ENCODE results near the gene TLE2.

The TLE2 gene

DNA sequence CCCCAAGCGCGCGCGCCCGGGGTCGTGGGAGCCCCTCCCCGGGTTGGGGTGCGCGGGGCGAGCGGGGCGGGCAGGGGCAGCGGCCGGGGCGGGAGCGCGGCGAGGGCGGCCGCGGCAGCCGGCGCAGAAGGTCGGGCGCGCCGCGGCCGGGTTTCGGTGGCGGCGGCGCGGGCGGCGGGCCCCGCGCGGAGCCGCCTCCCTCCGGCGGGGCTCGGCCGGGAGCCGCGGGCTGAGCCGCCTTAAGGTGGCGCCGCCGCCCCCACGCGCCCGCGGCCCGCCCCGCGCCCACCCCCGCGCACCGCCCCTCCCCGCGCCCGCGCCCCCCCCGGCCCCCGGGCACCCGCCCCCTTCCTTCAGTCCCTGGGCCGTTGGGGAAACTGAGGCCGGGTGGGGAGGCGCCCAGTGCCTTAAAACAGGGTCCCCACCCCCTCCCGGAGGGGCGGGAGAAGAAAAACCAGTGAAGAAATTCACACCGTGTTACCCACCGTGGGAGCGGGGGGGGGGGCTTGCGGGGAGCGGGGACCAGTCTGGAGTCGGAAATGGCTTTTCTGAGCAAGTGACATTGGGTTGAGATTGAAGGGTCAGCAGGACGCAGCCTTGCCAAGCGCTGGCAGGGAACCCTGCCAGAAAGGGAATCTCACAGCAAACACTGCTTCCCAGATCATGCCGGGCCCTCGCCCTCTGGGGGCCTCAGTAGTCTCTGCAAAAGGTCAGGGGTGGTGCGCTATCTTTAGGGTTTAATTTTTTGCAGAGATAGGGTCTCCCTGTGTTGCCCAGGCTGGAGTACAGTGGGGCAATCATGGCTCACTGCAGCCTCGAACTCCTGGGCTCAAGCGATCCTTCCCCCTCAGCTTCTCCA is at the start of gene TLE2:
TLE2 (minus strand) TSS at position 216 of the 859 bp plus-strand sequence. CDS start 376 bp downstream, outside the sequence.
- peaks cover 70% of the 10 kb centered on the region for H3K27me3 ChIP-seq (ENCODE audit: control insufficient read depth, insufficient read depth, low read length)
- H3K9ac ChIP-seq (ENCODE audit: low read depth, low read length) = no peak within 1 kb of the TSS
- peak within 1 kb of the TSS; percentile 54 for H3K4me3 ChIP-seq (ENCODE audit: low read depth, low read length)

DNA sequence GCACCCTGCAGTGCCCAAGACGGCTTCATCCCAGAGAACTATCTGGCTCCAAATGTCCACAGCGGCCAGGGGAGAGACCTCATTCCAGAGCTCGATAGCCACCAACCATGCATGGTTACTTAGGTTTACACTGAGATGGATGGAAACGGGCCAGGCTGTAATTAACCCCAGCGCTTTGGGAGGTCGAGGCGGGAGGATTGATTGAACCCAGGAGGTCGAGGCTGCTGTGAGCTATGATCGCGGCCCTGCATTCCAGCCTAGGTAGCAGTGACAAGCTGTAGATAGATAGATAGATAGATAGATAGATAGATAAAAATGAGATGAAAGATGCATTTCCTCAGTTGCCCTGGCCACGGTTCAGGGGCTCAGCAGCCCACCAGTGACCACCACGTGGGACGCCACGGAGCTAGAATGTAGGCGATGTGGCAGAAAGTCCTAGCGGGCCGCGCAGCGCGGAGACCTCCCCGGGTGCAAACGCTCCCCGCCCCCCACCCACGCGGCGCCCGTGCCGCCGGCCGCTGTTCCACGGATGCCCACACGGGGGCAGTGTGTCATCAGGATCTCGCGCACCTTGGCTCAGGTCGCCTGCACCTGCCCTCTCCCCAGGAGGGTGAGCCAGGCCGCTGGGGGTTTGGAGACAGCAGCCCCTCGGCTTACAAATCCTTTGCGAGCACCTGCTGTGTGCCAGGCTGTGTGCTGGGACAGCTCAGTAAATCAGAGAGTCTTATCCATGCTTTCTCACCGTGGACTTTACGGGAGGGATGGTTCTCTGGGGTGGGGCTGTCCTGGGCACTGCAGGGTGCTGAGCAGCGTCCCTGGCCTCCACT is 46.7 kb upstream of the TLE2 start:
- Histone ChIP-seq H3K27me3 (ENCODE audit: control insufficient read depth, insufficient read depth, low read length) (peaks cover 3% of the 10 kb centered on the region), H3K36me3 (ENCODE audit: control insufficient read depth, insufficient read depth, low read length) (no peaks in the 10 kb centered on the region), H3K9me3 (ENCODE audit: control insufficient read depth, insufficient read depth, low read length) (no peaks in the 10 kb centered on the region), H3K9ac (ENCODE audit: low read depth, low read length) (no peak overlapping the region), H3K4me1 (ENCODE audit: control insufficient read depth, insufficient read depth, low read length) (no peaks in the 10 kb centered on the region), H3K4me3 (ENCODE audit: low read depth, low read length) (peak overlapping the region; percentile 43)

More for the DNA sequence above, at the start of gene TLE2:
- Histone ChIP-seq H3K36me3 (ENCODE audit: control insufficient read depth, insufficient read depth, low read length) (no peaks in the 10 kb centered on the region), H3K4me1 (ENCODE audit: control insufficient read depth, insufficient read depth, low read length) (peaks cover under 1% of the 10 kb centered on the region), H3K9me3 (ENCODE audit: control insufficient read depth, insufficient read depth, low read length) (no peaks in the 10 kb centered on the region)

DNA sequence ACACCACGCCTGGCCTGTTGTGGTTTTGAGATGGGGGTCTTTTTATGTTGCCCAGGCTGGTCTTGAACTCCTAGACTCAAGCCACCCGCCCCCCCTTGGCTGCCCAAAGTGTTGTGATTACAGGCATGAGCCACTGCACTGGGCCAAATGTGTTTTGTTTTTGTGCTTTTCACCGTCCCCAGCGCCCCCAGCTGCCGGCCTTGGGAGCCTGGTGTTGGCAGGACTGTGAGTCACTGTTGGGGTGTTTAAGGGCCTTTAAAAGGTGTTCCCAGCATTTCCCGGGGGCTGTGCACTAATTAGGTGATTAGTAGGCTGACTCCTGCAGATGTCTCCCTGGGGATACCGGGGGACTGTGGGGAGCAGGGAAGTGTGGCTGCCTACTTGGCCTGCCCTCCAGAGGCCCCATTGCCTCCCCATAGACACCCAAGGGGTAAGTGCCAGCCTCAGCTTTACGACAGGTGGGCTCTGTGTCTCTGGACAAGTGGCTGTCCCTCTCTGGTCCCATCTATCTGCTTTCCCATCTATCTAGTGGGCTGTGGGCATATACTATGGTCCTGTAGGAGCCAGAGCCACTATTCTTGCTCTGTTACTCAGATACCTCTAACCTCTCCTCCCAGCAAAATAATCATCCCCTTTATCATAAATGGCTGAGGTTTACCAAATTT is 45.0 kb upstream of the TLE2 start:
- no peaks in the 10 kb centered on the region for H3K9me3 ChIP-seq (ENCODE audit: control insufficient read depth, insufficient read depth, low read length)
- H3K9ac ChIP-seq (ENCODE audit: low read depth, low read length) = no peak overlapping the region
- H3K4me3 ChIP-seq (ENCODE audit: low read depth, low read length) = no peak overlapping the region
- no peaks in the 10 kb centered on the region for H3K4me1 ChIP-seq (ENCODE audit: control insufficient read depth, insufficient read depth, low read length)
- no peaks in the 10 kb centered on the region for H3K36me3 ChIP-seq (ENCODE audit: control insufficient read depth, insufficient read depth, low read length)
- peaks cover 3% of the 10 kb centered on the region for H3K27me3 ChIP-seq (ENCODE audit: control insufficient read depth, insufficient read depth, low read length)

DNA sequence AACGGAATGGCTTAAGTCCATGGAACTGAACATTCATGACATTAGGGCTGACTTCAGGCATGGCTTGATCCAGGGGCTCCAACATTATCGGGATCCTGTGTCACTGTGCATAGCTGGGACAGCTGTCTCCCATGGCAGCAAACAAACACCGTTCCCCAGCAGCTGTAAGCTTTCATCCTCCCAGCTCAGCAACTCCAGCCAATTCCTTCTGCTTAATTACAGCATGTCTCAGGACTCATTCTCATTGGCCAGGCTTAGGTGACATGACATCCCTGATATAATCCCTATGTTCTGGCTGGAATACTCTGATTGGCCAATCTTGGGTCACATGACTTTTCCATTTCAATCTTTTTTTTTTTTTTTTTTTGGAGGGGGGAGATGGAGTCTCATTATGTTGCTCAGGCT is 44.1 kb upstream of the TLE2 start:
- Histone ChIP-seq H3K9me3 (ENCODE audit: control insufficient read depth, insufficient read depth, low read length) (no peaks in the 10 kb centered on the region), H3K9ac (ENCODE audit: low read depth, low read length) (no peak overlapping the region)

DNA sequence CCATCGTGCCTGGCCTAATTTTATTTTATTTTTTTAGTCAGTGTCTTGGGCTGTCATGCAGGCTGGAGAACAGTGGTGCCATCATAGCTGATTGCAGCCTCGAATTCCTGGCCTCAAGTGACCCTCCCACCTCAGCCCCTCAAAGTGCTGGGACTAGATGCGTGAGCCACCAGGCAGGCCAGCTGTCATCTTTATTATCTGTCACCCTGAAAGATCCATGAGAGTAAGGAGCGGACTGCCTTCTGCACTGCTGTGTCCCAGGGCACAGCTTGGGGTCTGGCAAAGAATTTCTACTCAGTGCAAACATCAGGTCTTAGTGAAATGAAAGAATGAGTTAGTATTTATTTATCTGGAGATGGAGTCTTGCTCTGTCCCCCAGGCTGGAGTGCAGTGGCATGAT is 42.7 kb upstream of the TLE2 start:
- no peaks in the 10 kb centered on the region for H3K36me3 ChIP-seq (ENCODE audit: control insufficient read depth, insufficient read depth, low read length)
- no peaks in the 10 kb centered on the region for H3K4me1 ChIP-seq (ENCODE audit: control insufficient read depth, insufficient read depth, low read length)
- no peaks in the 10 kb centered on the region for H3K9me3 ChIP-seq (ENCODE audit: control insufficient read depth, insufficient read depth, low read length)
- no peak overlapping the region for H3K4me3 ChIP-seq (ENCODE audit: low read depth, low read length)
- no peak overlapping the region for H3K9ac ChIP-seq (ENCODE audit: low read depth, low read length)
- peaks cover 3% of the 10 kb centered on the region for H3K27me3 ChIP-seq (ENCODE audit: control insufficient read depth, insufficient read depth, low read length)

More for the DNA sequence above, 44.1 kb upstream of the TLE2 start:
- Histone ChIP-seq H3K4me3 (ENCODE audit: low read depth, low read length) (no peak overlapping the region), H3K4me1 (ENCODE audit: control insufficient read depth, insufficient read depth, low read length) (no peaks in the 10 kb centered on the region), H3K36me3 (ENCODE audit: control insufficient read depth, insufficient read depth, low read length) (no peaks in the 10 kb centered on the region), H3K27me3 (ENCODE audit: control insufficient read depth, insufficient read depth, low read length) (peaks cover 3% of the 10 kb centered on the region)

DNA sequence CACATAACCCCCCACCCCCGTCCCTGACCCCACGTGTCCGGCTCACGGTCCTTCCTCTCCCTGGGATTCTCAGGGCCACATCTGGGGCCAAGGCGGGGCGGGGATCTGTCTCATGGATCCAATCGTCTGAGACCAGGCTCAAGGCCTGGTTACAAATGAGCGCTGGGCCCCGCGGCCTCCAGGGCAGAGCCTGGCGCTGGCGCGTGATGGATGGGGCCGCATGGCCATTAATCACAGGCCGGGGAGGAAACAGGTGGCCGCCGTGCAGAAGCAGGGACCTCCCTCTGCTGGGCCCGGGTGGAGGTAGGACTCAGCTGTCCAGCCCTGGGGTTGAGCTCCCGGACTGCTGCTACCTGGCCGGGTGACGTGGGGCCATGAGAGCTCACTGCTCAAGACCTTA is 39.0 kb upstream of the TLE2 start:
- Histone ChIP-seq H3K36me3 (ENCODE audit: control insufficient read depth, insufficient read depth, low read length) (no peaks in the 10 kb centered on the region), H3K4me1 (ENCODE audit: control insufficient read depth, insufficient read depth, low read length) (no peaks in the 10 kb centered on the region), H3K4me3 (ENCODE audit: low read depth, low read length) (no peak overlapping the region), H3K9me3 (ENCODE audit: control insufficient read depth, insufficient read depth, low read length) (no peaks in the 10 kb centered on the region), H3K9ac (ENCODE audit: low read depth, low read length) (no peak overlapping the region), H3K27me3 (ENCODE audit: control insufficient read depth, insufficient read depth, low read length) (no peaks in the 10 kb centered on the region)

DNA sequence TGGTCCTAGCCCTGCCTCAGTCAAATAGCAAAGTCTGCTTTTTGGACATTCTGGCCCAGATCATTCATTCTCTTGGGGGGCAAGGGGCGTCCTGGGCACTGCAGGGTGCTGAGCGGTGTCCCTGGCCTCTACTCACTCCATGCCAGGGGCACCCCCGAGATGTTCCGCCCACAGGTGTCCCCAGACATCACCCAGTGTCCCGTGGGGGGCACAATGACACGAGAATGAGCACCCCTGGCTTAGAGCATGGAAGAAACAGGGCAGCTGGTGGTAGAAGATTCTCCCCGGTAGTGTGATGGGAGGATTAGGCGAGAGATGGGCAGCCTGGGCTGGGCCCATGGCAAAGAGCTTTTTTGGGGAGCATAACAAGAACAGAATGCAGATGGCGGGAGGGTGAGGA is 38.5 kb upstream of the TLE2 start:
- Histone ChIP-seq H3K4me1 (ENCODE audit: control insufficient read depth, insufficient read depth, low read length) (no peaks in the 10 kb centered on the region), H3K36me3 (ENCODE audit: control insufficient read depth, insufficient read depth, low read length) (no peaks in the 10 kb centered on the region), H3K27me3 (ENCODE audit: control insufficient read depth, insufficient read depth, low read length) (no peaks in the 10 kb centered on the region), H3K4me3 (ENCODE audit: low read depth, low read length) (no peak overlapping the region), H3K9me3 (ENCODE audit: control insufficient read depth, insufficient read depth, low read length) (no peaks in the 10 kb centered on the region), H3K9ac (ENCODE audit: low read depth, low read length) (no peak overlapping the region)

DNA sequence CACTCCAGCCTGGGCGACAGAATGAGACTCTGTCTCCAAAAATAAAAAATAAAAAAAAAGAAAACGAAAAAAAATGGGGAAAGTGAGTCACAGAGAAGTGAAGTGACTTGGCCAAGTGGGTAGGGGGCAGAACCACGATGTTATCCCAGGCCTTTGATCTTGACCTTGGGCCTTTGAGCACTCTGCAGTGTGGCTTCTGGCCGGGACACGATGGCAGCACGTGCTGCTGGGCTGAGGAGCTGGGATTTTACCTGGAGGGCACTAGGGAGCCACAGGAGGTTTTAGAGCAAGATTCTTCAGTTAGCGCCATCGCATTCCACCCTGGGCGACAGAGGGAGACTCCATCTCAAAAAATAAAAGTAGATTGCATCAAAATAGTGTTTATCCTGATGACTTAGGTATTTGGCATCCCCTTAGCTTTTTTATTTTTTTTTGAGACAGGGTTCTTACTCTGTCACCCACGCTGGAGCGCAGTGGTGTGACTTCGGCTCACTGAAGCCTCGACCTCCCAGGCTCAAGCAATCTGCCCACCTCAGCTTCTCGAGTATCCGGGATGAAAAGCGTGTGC is 37.5 kb upstream of the TLE2 start:
- Histone ChIP-seq H3K4me3 (ENCODE audit: low read depth, low read length) (no peak overlapping the region), H3K9me3 (ENCODE audit: control insufficient read depth, insufficient read depth, low read length) (no peaks in the 10 kb centered on the region)

DNA sequence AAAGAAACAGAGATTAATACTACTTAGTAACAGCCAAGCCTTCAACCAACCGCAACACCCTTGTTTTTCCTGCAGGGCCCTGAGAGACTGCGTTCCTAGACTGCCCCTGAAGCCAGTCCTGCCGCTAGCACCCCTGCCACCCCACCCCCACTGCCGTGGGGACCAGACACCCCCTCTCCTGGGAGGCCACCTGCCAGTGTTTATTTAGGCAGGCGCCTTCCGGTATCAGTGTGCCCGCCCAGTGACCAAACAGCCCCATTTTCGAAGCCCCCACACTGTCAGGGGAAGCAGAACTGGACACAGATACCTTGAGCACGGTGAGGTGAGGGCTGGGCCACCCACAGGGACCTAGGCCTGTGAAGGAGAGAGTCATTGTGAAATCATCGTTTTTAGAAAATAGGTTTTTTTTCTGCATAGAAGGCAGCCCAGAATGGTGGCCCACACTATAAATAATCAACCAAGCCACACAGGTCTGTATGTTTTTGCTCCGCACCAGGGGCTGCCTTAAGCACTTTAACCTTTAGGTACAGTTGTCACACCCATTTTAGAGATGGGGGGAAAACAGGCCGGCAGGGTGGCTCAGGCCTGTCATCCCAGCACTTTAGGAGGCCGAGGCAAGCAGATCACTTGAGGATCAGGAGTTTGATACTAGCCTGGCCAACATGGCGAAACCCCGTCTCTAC is 36.7 kb upstream of the TLE2 start:
- Histone ChIP-seq H3K9ac (ENCODE audit: low read depth, low read length) (no peak overlapping the region), H3K36me3 (ENCODE audit: control insufficient read depth, insufficient read depth, low read length) (no peaks in the 10 kb centered on the region), H3K4me3 (ENCODE audit: low read depth, low read length) (no peak overlapping the region), H3K9me3 (ENCODE audit: control insufficient read depth, insufficient read depth, low read length) (no peaks in the 10 kb centered on the region), H3K27me3 (ENCODE audit: control insufficient read depth, insufficient read depth, low read length) (no peaks in the 10 kb centered on the region), H3K4me1 (ENCODE audit: control insufficient read depth, insufficient read depth, low read length) (no peaks in the 10 kb centered on the region)

More for the DNA sequence above, 37.5 kb upstream of the TLE2 start:
- Histone ChIP-seq H3K36me3 (ENCODE audit: control insufficient read depth, insufficient read depth, low read length) (no peaks in the 10 kb centered on the region), H3K4me1 (ENCODE audit: control insufficient read depth, insufficient read depth, low read length) (no peaks in the 10 kb centered on the region), H3K9ac (ENCODE audit: low read depth, low read length) (no peak overlapping the region), H3K27me3 (ENCODE audit: control insufficient read depth, insufficient read depth, low read length) (no peaks in the 10 kb centered on the region)

DNA sequence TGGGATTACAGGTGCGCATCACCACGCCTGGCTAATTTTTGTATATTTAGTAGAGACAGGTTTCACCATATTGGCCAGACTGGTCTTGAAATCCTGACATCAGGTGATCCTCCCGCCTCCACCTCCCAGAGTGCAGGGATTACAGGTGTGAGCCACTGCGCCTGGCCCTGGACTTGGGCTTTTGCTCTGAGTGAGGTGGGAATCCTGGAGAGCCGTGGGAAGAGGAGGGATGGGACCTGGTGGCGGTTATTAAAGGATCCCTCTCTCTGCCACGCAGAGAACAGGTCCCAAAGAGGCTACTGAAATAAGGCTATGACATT is 34.9 kb upstream of the TLE2 start:
- Histone ChIP-seq H3K36me3 (ENCODE audit: control insufficient read depth, insufficient read depth, low read length) (peaks cover 7% of the 10 kb centered on the region), H3K9me3 (ENCODE audit: control insufficient read depth, insufficient read depth, low read length) (no peaks in the 10 kb centered on the region), H3K27me3 (ENCODE audit: control insufficient read depth, insufficient read depth, low read length) (no peaks in the 10 kb centered on the region), H3K4me3 (ENCODE audit: low read depth, low read length) (no peak overlapping the region), H3K9ac (ENCODE audit: low read depth, low read length) (no peak overlapping the region), H3K4me1 (ENCODE audit: control insufficient read depth, insufficient read depth, low read length) (peaks cover 3% of the 10 kb centered on the region)

All from iPS-15b (cell line).